Measurements from ENCODE around the gene PCSK9. TPM values are rescaled to one million over a fixed set of nuclear protein-coding genes. Genes with fewer than 3 reads are reported as not detected.

The PCSK9 gene
- total and polyA plus RNA-seq, 2 of the 13 experiments (the other 11 are each of a cell fraction or from before 2014, with no cell fraction given) = 33.3 to 80.5 TPM

DNA sequence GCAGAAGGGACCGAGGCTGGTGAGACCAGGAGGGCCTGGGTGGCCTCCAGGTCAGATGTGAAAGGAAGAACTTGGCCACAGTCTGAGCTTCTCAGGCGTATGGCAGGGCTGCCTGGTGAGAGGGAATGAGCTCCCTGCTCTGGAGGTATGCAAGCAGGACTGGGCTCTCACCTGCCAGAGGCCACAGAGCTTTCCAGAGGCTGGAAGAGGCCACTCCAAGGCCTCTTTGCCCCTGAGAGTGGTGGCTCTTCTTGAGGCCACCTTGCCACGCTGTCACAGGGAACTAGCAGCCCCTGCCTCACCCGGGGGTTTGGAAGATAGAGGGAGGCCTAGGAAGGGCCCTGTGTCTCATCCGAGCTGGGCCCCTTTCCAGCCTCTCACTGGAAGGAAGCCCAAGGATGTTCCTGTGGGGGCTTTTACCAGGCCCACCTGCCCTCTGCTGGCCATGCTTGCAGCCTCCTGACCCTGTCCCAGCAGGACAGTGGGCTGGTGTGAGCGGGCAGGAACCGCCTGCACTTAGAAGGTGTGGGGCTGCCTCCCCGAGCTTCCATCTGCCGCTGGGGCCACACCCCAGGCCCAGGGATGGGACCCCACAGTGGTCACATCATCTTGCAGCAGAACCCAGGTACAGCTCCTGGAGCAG is 10.0 kb downstream of the PCSK9 start:
- TF ChIP-seq FOXM1 (CRISPR knock-in tag; IDR thresholded peaks at IDR 0.05) (no peak), ZNF782 (CRISPR knock-in tag; IDR thresholded peaks at IDR 0.05; ENCODE audit: borderline replicate concordance) (no peak), ZNF567 (CRISPR knock-in tag; IDR thresholded peaks at IDR 0.05; ENCODE audit: borderline replicate concordance) (no peak)
- TF ChIP-seq, protein P1, sequence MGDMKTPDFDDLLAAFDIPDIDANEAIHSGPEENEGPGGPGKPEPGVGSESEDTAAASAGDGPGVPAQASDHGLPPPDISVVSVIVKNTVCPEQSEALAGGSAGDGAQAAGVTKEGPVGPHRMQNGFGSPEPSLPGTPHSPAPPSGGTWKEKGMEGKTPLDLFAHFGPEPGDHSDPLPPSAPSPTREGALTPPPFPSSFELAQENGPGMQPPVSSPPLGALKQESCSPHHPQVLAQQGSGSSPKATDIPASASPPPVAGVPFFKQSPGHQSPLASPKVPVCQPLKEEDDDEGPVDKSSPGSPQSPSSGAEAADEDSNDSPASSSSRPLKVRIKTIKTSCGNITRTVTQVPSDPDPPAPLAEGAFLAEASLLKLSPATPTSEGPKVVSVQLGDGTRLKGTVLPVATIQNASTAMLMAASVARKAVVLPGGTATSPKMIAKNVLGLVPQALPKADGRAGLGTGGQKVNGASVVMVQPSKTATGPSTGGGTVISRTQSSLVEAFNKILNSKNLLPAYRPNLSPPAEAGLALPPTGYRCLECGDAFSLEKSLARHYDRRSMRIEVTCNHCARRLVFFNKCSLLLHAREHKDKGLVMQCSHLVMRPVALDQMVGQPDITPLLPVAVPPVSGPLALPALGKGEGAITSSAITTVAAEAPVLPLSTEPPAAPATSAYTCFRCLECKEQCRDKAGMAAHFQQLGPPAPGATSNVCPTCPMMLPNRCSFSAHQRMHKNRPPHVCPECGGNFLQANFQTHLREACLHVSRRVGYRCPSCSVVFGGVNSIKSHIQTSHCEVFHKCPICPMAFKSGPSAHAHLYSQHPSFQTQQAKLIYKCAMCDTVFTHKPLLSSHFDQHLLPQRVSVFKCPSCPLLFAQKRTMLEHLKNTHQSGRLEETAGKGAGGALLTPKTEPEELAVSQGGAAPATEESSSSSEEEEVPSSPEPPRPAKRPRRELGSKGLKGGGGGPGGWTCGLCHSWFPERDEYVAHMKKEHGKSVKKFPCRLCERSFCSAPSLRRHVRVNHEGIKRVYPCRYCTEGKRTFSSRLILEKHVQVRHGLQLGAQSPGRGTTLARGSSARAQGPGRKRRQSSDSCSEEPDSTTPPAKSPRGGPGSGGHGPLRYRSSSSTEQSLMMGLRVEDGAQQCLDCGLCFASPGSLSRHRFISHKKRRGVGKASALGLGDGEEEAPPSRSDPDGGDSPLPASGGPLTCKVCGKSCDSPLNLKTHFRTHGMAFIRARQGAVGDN (CRISPR knock-in tag; IDR thresholded peaks at IDR 0.05) = peak; percentile 20
- TF ChIP-seq, protein P2, sequence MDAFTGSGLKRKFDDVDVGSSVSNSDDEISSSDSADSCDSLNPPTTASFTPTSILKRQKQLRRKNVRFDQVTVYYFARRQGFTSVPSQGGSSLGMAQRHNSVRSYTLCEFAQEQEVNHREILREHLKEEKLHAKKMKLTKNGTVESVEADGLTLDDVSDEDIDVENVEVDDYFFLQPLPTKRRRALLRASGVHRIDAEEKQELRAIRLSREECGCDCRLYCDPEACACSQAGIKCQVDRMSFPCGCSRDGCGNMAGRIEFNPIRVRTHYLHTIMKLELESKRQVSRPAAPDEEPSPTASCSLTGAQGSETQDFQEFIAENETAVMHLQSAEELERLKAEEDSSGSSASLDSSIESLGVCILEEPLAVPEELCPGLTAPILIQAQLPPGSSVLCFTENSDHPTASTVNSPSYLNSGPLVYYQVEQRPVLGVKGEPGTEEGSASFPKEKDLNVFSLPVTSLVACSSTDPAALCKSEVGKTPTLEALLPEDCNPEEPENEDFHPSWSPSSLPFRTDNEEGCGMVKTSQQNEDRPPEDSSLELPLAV (CRISPR knock-in tag; conservative IDR thresholded peaks at IDR 0.05; ENCODE audit: low read depth) = no peak
- Histone ChIP-seq H3K9ac (ENCODE audit: insufficient read depth, low read depth, low read length) (no peak overlapping the region), H3K4me2 (ENCODE audit: low read depth, low read length) (no peak overlapping the region), H3K79me2 (ENCODE audit: insufficient read depth, low read length) (peaks cover 31% of the 10 kb centered on the region), H2AFZ (ENCODE audit: low read length) (no peak overlapping the region), H3K9me3 (ENCODE audit: low read length) (no peaks in the 10 kb centered on the region), H3K4me1 (ENCODE audit: insufficient read depth, low read length) (peaks cover 40% of the 10 kb centered on the region), H3K36me3 (replicated peaks in 1 of 2; ENCODE audit: control insufficient read depth in 1 of 2, insufficient read depth in 2 of 2, low read length in 2 of 2) (peaks cover 17 to 68% of the 10 kb centered on the region in 2 experiments), H4K20me1 (ENCODE audit: insufficient read depth, low read length) (peaks cover 30% of the 10 kb centered on the region), H3K27me3 (ENCODE audit: control insufficient read depth in 1 of 2, insufficient read depth in 2 of 2, low read length in 2 of 2) (no peaks in the 10 kb centered on the region), H3K4me3 (replicated peaks in 1 of 3; ENCODE audit: insufficient read depth in 1 of 3, low read depth in 2 of 3, low read length in 3 of 3) (no peak overlapping the region), H3K27ac (ENCODE audit: extremely low read length, insufficient read depth, low read length) (no peak overlapping the region)
- no TSS peak for BruUV-seq (replicated peaks)
- intact Hi-C loops (cut with micrococcal nuclease; ENCODE audit: unreplicated experiment) = no loop called here
- in situ Hi-C loops (cut with HindIII; ENCODE audit: extremely low pct_ligation_motif_present, low pct_unique_long_range_greater_than_20kb) = no loop called here
- CTCF ChIA-PET (ENCODE audit: low intra/inter-chr PET ratio, low total read pairs) = no interaction called here
- WGBS (ENCODE audit: low lambda C conversion rate) = 90% methylated on average over 1 of the region's 9 CpGs
- DNase-seq (ENCODE audit: low spot score) (no peak), ATAC-seq (peak; percentile 5; the same call in 2 of the 3 replicates), FAIRE-seq (no peak)
- POLR2A ChIA-PET = interaction anchor here (1.6 kb wide), 1 partner anchor 8 kb away, joined by 5 read pairs; no protein-coding TSS in a partner anchor
